ENCODE measurements around the gene TSC22D3.

DNA sequence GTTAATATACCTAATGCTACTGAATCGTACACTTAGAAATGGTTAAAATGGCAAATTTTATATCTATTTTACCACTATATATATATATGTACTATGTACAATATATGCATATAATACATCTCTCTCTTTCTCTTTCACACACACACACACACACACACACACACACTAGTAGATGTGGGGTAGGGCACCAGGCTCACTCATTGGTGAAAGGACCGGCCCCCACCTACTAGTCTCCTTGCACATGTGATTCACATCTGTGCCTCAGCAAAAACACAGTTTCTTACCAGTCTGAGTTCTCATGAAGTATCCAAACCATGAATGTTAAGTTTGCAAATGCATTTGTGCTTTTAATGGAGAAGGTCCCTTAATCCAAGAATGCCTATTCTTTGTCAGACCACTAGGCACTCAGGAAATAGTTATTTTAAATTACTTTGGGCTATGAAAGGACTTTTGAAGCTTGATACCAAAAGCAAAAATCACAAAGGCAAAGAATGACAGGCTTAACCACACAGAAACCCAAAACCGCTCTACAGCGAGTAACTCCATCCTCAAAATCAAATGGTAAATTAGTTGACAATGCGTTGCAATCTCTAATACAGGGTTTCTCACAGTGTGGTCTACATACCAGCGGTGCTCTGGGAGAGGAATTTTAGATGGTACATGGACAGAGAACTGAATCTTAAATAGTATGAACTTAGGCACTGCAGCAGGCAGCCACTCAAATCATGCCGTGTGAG lies 5.8 kb downstream of the TSC22D3 start:
- TF ChIP-seq POLR2AphosphoS5 (IDR thresholded peaks at IDR 0.05; ENCODE audit: low read depth, low read length) (no peak), TAF1 (IDR thresholded peaks at IDR 0.05; ENCODE audit: borderline replicate concordance, insufficient read depth, low read length) (no peak), SIN3A (IDR thresholded peaks at IDR 0.05; ENCODE audit: borderline replicate concordance, insufficient read depth, low read length) (no peak), FOXP2 (optimal IDR thresholded peaks at IDR 0.05; ENCODE audit: borderline replicate concordance, extremely low read depth, extremely low read length, insufficient read depth) (no peak)
- TF ChIP-seq, protein P1, sequence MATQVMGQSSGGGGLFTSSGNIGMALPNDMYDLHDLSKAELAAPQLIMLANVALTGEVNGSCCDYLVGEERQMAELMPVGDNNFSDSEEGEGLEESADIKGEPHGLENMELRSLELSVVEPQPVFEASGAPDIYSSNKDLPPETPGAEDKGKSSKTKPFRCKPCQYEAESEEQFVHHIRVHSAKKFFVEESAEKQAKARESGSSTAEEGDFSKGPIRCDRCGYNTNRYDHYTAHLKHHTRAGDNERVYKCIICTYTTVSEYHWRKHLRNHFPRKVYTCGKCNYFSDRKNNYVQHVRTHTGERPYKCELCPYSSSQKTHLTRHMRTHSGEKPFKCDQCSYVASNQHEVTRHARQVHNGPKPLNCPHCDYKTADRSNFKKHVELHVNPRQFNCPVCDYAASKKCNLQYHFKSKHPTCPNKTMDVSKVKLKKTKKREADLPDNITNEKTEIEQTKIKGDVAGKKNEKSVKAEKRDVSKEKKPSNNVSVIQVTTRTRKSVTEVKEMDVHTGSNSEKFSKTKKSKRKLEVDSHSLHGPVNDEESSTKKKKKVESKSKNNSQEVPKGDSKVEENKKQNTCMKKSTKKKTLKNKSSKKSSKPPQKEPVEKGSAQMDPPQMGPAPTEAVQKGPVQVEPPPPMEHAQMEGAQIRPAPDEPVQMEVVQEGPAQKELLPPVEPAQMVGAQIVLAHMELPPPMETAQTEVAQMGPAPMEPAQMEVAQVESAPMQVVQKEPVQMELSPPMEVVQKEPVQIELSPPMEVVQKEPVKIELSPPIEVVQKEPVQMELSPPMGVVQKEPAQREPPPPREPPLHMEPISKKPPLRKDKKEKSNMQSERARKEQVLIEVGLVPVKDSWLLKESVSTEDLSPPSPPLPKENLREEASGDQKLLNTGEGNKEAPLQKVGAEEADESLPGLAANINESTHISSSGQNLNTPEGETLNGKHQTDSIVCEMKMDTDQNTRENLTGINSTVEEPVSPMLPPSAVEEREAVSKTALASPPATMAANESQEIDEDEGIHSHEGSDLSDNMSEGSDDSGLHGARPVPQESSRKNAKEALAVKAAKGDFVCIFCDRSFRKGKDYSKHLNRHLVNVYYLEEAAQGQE (IDR thresholded peaks at IDR 0.05; ENCODE audit: insufficient read depth in 1 of 2, low read depth in 2 of 2, low read length in 2 of 2) = no peak

All from PFSK-1 (cell line).